HG03520 (cell line): ENCODE results near the gene SDK1.
"Not testable (repeated sequence)": the region's sequence is repeated elsewhere in the genome, so short reads cannot be mapped to it uniquely, and the experiment has no call there.

Experiments
- ATAC-seq: cut with Tn5 transposase; IDR thresholded peaks from one replicate; pipeline ENCODE4 v1.9.1; 2021; ENCODE audit warnings: mild to moderate bottlenecking, moderate library complexity; ENCODE audit not compliant: unreplicated experiment

The SDK1 gene

DNA sequence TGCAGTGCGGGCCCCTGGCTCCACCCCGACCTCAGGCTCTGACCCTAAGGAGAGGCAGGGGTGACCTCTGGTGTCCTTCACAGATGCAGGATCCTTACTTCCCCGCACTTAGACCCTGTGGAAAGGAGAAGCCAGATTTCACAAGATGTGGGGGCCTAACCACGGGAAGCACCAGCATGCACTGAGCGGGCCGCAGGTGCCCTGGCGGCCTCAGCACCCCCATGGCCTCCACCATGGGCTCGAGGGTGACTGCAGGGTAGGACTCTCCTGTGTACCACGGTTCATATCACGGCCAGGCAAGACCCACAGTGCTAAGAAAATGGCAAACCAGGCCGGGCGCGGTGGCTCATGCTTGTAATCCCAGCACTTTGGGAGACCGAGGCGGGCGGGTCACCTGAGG is 971.1 kb downstream of the SDK1 start:
- ATAC-seq = no peak

DNA sequence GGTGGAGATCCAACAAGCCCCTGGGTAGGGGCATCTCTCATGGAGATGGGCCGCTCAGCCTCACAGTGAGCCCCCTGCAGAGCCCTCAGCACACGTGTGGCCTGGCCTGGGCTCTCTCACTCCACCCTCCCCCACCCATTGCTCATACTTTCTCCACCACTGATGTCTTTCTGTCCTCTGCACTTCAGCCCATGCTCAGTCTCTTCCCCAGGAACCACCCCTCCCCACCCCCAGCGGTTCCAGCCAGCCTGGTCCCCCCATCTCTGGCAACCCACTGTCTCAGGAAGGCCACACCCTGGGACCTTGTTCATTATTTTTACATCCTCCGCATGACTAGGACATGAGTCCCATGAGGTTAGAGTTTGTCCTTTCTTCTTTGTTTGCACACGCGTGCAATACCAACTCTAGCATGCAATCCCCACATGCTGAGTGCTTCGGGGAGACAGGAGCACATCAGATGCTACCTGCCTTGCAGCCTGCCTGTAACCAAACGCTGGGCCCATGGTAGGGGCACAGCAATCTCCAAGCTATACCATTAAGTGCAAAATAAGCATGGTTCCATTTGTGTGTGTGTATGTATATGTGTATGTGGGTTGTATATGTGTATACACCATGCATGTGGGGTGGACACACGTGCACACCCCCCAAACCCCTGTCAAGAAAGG is 972.6 kb downstream of the SDK1 start:
- ATAC-seq = no peak

DNA sequence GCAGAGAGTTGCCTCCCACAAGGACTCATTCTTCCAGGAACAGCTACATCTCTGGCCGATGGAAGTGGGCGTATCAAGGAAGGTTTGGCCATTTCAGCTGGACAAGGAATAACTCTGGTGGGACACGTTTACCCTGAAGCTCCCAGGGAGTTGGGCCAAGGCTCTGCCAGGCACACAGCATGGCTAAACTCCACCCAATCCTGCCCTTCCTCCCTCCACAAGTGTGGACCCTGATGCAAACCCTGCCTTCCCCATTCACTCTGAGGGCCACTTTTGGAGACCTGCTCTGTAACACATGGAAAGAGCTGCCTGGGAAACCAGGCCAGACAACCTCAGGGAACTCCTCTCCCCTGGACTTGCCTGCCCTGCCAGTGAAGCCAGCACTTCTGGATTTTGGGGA is 973.2 kb downstream of the SDK1 start:
- no peak for ATAC-seq

DNA sequence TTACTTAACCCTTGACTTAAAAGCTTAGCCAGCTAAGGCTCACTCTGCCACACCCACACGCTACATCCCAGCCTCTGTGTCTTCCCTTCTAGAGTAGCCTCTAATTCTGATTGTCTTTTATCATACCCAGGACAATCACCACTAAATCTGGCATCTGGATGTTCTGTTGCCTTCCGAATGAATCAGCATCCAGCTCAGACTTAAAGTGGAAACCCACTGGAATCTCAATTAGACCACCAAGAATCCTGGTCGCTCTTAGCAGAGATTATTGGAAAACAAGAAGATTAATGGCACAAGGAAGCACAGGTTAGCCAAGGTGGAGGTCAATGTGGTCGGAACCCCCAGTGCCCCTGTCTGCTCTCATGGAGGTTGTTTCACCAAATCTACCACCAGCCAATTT is 976.9 kb downstream of the SDK1 start:
- no peak for ATAC-seq

DNA sequence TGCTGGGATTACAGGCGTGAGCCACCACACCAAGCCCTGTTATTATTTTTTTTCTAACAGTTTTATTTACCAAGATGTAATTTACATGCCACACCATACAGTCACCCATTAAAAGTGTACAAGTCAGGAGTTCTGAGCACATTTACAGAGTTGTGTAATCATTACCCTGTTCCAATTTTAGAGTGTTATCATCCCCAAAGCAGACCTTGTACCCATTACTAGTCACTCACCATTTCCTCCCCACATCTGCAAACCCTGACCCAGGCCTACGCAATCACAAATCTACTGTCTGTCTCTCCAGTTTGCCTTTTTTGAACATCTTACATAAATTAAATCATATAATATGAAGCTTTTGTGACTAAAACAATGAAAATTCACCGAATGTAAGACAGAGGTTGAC is 978.2 kb downstream of the SDK1 start:
- ATAC-seq = no peak

DNA sequence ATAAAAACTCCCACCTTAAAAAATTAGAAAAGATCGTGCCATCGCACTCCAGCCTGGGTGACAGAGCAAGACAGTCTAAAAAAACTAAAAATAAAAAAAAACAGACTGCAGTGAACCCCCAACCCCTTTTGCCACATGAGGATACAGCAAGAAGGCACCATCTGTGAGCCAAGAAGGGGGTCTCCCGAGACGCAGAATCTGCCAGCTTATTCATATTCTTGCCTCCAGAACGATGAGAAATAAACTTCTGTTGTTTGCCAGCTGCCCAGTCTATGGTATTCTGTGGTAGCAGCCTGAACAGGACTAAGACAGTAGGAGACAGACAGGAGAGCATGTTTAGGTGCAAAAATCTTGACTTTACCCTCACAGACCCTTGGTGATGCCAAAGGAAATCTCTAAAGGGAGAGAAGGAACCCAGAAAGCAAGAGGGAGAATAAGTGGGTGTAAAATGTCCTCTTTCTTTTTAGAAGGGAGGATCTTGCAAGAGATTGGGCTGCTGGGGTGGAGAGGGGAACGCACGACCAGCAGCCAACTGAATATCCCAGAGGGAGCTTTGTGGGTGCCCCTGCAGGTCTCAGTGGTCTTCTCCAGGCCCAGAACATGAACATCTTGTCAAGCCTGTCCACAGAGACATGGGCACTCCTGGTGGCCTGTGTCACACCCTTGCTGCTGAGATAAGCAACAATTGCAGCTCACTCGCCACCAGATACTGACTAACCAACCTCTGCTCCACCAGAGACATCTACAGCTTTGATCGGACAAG is 980.4 kb downstream of the SDK1 start:
- no peak for ATAC-seq

DNA sequence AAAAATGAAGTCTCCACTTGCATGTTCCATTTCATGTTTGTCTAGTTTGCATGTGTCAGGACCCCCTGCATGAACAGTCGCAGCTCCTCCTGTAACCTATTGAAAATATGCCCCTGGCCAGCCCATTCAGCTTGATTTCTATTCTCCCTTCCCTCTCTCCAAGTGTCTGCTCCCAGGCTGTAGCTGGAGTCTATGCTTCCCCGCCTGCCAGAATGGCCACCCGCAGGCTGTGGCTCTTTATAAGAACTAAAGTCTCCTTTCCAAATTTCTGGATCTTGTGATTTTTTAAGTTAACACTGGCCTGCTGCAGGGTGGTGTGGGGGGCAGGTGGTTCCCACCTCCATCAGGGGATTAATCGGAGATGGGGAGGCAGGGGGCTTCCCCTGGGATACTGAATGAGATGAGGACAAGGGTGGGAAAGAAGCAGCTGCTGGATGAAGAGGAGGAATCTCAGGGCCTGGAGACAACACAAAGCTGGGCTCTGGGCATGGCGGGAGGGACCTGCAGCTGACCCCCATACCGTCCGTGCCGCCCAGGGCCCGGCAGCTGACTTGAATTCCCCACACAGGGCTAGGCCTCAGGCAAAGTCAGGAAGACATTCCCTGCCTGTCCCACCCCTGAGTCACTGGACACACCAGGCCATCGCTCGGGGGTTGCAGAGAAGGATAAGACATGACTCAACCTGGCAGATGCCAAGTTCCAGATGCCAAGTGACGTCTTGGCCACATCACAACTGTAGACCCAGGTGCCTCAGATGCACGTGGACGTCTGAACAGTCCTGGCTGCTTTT is 981.6 kb downstream of the SDK1 start:
- ATAC-seq = no peak

DNA sequence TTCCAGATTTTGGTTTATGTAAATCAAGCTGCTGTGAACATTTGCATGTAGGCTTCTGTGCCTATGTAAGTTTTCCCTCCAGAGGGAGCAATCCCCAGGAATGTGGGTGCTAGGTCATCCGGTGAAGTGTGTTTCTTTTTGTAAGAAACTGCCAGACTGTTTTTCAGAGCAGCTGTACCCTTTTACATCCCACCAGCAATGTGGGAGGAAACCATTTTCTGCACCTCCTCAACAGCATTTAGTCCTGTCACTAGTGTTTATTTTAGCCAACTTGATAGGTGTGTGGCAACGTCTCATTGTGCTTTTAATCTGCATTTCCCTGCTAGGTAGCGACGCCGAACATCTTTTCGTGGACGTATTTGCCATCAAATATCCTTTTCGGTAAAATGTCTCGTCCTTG is 985.3 kb downstream of the SDK1 start:
- ATAC-seq = no peak

DNA sequence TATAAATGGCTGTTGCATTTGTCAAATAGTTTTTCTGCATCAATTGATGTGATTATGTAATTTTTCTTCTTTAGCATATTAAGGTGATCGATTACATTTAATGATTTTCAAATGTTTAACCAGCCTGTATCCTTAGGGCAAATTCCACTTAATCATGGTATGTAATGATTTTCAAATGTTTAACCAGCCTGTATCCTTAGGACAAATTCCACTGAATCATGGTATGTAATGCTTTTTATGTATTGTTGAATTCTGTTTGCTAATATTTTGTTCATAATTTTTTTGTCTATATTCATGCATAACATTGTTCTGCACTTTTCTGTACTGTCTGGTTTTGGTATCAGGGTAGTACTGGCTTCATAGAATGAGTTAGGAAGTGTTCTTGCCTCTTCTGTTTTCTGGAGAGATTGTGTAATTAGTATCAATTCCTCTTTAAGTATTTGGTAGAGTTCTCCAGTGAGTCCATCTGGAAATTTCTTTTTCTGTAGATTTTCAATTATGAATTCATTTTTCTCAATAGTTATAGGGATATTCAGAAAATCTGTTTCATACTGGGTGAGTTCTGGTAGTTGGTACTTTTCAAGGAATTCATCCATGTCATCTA is 987.8 kb downstream of the SDK1 start:
- ATAC-seq = no peak

DNA sequence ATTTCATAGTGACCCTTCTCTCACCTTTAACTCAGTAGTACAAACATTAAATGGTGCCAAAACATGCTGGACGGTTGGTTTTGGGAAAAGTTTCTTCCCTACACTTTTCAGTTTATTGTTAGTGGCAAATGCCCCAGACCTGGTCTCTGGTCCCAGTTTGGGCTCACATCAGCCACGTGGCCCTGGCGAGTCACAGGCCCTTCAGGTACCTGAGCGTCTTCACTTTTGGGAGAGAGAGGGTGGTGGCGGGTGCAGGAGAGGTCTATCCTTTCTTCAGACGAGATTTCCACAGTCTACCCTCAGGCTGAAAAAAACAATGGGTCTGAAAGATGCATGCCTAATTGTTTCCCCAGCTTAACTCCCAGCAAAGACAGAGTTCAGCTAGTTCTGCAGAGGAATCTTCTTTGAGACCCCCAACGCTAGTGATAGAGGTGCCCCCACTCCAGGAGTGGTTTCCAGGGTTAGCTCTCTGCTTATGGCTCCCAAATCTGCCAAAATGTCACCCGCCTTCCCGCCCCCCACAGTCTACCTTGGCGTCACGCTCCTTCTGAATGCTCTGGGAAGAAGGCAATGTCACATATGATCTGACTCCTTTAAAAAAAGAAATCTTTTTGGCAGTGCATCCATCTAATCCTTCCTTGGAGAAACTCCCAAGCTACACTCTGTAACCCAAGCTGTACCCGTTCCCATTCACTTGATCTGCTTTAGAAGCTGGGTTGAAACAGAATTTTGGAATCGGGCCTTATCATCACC is 996.3 kb downstream of the SDK1 start:
- ATAC-seq = no peak

DNA sequence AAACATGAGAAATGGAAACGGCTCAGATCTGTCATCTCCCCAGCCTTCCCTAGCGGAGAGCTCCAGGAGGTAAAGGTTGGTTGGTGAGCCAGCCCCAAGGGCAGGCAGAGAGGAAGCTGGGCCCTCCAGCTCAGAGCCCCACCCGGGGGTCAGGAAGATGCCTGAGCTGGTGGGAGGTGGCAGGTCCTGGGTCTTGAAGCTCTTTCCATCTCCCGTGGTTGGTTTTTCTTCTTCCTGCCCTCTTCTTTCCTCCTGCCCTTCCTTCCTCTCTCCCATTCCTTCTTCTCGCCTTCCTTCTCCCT is 996.8 kb downstream of the SDK1 start:
- no peak for ATAC-seq

DNA sequence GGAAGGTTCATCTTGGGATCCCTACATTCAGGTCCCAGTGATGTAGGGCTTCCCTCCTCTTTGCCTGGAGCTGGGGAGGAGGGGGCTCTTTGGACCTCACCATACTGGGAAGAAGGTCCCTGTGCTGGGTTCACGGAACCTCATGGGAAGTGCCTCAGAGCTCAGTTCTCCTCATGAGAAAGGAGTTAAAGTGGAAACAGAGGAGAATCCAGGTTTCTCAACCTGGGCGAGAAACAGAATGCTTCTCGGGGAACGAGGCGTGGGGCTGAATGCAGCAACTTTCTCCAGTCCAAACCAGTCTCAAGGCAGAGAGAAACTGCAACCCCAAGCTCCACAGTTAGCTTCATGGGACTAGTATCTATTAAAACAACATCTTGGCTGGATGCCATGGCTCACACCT is 998.4 kb downstream of the SDK1 start:
- no peak for ATAC-seq

DNA sequence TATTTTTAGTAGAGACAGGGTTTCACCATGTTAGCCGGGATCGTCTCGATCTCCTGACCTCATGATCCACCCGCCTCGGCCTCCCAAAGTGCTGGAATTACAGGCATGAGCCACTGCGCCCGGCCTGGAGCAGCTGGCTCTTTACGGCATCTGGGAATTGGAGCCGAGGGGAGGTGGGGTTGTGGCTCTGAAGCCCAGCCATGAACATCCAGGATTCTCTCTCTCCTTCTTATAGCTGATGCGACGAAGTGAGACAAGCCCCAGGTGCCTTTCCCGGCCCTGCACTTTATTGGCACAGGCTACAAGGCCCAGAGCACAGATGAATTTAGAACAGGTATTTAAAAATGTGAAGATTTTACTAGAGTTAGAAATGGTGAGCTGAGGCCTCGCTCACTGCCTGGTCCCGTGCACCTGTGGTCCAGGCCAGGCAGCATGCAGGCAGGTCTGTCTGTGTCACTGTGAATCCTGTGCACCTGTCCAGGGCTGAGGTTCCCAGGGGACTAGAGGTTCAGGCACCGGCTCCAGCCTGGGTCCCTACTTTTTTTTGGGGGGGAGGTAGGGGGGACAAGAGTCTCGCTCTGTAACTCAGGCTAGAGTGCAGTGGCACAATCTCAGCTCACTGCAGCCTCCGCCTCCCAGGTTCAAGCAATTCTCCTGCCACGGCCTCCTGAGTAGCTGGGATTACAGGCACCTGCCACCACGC is 1001.3 kb downstream of the SDK1 start:
- ATAC-seq = no peak

DNA sequence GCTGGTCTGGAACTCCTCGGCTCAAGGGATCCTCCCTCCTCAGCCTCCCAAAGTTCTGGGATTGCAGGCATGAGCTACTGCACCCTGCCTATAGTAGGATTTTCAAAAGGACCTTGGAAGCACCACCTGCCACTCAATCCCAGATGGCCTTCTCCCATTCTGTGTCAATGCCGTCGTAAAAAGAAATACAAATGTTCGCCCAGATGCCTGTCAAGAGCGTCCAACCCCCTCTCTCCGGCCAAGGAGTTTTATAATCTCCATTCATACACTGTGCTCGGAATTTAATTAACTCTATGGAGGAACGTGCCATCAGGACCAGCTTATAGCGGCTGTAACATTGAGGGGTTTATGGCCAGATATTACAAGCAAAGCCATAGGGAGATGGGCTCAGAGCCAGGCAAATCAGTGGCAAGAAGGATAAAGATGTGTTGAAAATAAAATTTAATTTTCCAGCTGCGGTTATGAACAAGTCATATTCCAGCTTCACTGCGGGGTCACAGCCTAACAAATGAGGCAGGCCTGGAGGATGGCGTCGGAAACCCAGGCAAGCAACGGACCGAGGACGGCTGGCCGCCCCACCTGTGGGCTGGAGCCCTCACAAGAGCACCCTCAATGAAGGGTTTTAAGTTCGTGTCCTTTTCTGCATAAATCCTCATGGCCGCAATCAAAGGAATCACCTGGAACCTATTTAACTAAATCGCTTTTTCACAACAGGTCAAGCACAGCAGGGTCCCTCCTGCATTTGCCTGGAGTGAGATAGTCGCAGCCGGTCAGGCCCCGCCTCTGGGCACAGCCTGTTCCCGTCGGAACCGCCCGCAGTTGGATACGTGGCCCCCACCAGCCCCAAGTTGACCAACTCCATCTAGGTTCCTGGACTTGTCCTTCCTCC is 1006.5 kb downstream of the SDK1 start:
- ATAC-seq = no peak

DNA sequence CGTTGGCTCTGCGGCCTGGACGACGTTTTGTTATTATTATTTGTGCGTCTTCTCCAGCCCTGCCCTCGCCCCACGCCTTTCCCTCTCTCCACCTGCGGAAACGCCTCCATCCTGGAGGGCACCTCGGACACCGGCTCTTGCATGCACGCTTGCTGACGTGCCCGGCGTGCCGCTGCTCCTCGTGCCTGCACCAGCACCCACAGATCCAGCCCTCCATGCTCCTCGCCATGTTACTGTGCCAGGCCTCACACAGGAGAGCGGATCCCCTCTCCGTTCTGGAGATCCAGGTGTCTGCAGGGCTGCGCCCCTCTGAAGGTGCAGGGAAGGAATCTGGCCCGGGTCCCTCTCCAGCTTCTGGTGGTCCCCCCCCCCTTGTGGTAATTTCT is 1007.1 kb downstream of the SDK1 start:
- no peak for ATAC-seq

DNA sequence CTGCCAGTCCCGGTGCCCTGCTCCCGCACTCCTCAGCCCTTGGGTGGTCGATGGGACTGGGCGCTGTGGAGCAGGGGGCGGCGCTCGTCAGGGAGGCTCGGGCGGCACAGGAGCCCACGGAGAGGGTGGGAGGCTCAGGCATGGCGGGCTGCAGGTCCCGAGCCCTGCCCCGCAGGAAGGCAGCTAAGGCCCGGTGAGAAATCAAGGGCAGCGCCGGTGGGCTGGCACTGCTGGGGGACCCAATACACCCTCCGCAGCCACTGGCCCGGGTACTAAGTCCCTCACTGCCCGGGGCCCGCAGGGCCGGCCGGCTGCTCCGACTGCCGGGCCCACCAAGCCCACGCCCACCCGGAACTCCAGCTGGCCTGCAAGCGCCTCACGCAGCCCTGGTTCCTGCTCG is 1012.9 kb downstream of the SDK1 start:
- ATAC-seq = not testable (repeated sequence)

DNA sequence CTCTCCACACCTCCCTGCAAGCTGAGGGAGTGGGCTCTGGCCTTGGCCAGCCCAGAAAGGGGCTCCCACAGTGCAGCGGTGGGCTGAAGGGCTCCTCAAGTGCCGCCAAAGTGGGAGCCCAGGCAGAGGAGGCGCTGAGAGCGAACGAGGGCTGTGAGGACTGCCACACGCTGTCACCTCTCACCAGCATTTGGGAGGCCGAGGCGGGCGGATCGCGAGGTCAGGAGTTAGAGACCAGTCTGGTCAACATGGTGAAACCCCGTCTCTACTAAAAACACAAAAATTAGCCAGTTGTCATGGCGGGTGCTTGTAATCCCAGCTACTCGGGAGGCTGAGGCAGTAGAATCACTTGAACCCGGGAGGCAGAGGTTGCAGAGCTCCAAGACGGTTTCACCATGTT is 1013.3 kb downstream of the SDK1 start:
- ATAC-seq = not testable (repeated sequence)
